Ammon's horn (tissue), 1 donor: Measurements from ENCODE around the gene NALCN.
A peak's percentile ranks its signal among the peaks of the same experiment; 100 is the strongest.
"Not testable (repeated sequence)": the region's sequence is repeated elsewhere in the genome, so short reads cannot be mapped to it uniquely, and the experiment has no call there.

Source experiments
- DNase-seq: peaks from one replicate; pipeline ENCODE4 v3.0.0-alpha.2; 2016; ENCODE audit warnings: low spot score

The NALCN gene

DNA sequence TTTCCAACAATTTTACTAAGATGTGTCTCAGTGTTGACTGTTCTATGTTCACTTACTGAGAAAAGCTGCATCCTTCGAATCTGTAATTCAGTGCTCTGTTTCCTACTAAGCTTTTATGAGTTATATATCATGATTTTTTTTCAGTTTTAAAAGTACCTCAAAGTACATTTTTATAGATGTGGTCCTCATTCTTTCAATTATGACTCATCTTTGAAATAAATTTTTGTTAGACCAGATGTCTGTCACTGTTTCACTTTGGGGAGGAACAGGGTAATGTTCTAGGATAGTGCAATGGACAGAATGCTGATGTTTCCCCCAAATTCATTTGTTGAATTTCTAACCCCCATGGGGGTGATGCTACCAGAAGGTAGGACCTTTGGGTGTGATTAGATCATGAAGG is 74.8 kb downstream of the NALCN start:
- DNase-seq, result no peak

DNA sequence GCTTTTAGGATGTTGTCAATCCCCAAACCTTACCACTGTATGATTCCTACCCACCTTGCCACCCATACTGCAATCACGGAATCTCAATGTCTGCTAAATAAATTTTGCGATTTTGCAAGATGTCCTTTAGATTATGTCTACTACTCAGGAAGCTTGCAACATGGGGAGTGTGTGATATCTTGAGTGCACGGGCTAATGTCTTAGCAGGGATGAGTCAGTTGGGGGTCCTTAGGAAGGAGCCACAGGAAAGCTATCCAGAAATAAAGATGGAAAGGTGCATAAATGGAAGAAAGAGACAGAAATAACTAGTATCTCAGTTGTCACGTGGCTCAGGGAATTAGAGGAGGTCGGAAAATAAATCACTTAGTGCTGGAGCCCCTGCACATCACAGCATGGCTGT is 77.1 kb downstream of the NALCN start:
- DNase-seq, result no peak

GRCh38 chr13:101332583-101332982 is 83.7 kb downstream of the NALCN start:
- DNase-seq, result no peak

- DNase-seq, result no peak
Measured at GRCh38 chr13:101331731-101332130, 84.6 kb downstream of the NALCN start.

- no peak for DNase-seq
Measured at GRCh38 chr13:101327871-101328270, 88.4 kb downstream of the NALCN start.

- no peak for DNase-seq
Measured at GRCh38 chr13:101326710-101327109, 89.6 kb downstream of the NALCN start.

DNA sequence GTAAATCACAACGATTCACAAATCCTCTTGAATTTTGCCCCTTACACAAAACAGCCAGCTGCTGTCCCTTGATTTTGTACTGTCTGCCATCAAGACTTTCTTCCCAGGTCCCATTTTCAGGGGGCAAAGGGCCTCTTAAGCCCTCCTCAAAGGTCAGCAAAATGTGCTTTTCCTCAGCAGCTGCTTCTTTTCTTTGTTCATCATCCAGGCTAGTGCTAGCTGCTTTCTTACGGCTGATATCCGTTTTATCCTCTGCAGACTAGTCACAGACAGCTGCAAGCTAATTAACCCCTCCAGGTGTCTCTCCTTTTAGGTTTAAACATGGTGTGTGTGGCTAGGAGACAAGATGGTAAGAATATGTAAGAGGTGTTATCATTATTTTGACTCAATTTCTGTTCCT is 90.9 kb downstream of the NALCN start:
- no peak for DNase-seq

DNA sequence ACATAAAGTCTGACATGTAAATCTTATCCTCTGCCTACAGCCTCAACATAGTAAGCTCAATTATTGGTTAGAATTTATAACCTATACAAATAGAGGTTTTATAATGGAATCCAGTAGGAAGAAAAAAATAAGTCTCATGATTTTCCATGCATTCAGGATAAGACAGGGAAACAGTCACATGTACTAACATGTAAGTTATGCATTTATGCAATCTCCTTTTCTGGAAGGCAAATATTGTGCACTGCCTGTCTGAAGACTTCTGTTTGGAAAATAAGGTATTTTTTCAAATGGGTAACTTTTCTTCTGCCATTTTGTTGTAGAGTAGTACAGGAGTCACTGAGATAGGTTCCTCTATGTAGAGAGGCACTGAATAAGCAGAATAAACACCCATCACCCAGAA is 92.7 kb downstream of the NALCN start:
- no peak for DNase-seq

DNA sequence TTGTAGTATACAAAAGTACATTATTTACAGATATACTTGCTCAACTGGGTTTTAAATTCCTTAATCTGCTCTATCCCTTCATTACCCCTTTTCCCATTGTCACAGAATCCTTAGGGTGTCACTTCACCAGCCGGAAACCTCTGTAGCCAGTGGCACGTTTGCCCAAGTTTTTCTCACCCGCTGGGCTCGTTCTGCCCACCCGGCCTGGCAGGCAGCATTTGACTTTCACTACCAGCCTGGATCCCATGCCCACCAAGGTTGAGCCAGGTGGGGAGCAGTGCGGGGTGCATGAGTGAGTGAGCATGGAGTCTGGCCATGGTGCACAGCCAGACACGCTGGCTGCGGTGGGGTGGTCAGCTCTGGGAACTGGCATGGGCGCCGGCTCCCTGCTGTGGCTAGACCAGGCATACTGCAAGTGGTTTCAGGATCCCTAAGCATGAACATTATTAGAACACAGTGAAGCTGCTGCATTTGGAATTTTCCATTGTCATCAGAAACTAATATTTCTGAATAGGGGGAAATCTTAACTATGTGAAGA is 98.3 kb downstream of the NALCN start:
- no peak for DNase-seq

DNA sequence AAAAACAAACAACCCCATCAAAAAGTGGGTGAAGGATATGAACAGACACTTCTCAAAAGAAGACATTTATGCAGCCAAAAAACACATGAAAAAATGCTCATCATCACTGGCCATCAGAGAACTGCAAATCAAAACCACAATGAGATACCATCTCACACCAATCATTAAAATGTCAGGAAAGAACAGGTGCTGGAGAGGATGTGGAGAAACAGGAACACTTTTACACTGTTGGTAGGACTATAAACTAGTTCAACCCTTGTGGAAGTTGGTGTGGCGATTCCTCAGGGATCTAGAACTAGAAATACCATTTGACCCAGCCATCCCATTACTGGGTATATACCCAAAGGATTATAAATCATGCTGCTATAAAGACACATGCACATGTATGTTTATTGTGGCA is 102.8 kb downstream of the NALCN start:
- not testable (repeated sequence) for DNase-seq

DNA sequence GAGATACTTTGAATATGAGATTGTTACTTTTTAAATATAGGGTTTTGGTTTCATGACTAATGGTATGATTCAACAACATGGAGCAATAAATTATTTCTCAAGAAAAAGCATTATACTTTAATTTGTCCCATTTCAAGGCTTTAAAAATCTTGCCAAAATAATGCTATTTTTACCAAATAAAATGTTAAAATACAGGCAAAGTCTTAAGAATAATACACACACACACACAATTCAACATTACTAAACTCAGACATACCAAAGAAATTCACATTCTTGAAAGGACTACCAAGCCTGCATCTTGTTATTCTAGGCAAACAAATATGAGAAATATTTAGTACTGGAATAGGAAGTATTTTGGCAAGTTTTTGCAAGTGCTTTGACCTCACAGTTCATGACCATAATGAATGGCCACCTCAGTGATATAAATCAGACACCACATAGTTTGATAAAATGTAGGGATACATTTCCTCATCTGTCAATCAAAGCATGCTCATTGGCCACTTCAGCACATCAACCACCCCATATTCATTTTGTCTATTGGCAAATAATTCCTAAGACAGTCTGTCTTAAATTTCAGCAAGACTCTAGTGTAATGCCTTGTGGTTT is 107.2 kb downstream of the NALCN start:
- no peak for DNase-seq

DNA sequence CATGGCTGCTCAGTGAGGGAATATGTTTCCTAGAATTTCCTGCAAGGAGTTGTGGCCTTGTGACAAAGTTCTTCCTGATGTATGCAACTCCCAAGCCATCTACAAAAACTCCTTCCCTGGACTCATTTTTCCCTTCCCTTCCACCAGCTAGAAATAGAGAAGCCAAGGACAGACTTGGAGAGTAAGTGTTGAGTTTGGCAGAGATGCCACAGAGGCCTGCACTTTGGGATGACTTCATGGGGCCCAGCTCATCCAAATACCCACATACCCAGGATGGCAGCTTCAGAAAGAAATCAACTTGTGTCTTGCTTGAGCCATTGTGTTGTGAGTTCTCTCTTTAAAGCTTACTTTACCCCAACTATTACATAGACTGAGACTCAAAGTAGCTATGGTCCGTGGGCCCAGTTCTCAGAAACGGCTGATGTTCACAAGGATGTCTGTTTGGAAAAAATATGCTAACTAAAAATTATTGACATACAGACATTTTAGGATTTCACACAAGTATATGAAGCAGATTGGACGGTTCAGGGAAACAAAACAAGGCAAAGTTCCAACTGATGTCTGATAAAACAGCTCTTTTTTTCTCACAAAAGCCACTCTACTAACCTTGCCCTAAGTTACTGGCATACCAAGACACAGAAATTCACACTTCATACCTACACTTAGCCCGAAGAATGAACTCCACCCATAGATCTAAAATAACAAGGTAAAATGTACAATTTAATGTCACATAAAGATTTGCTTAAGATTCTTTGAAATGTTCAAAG is 107.9 kb downstream of the NALCN start:
- DNase-seq, result no peak

GRCh38 chr13:101307181-101307701 is 109.1 kb downstream of the NALCN start:
- no peak for DNase-seq

DNA sequence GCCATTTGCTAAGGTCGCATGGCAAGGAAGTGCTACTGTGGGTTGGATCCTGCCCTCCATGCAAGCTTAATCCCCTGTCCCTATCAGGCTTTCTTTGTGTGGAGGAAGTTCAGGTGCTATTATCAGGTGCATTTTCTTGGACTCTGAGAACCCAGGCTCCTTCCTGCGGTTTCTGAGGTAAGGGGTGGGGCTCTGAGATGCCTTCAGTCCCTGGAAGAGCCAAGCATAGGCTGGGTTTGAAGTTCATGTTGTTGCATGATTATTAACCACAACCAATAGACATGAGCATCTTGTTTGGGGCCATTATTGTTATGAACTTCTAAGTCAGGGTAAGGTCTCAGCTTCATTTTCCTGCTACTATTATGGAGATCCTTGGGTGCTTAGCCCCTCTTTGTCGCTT is 109.5 kb downstream of the NALCN start:
- DNase-seq, result no peak

DNA sequence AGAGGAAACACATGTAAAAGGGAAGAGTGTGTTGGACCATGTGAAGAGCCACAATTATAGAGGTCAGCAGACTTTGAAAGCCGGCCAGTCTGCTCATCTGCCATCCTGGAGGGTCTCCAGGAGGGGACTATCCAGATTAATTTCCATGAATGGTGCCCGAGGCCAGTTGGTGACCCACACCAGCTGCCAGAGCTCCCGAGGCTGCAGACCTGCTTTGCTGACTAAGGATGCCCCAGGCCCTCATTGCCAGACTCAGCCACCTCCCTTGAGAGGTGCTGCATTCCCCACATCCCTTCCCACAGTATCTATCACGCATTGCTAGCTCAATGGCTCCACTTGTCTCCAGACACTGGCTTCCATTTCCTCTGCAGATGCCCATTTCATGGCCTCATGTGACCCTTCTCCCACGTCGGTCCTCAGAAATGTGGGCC is 110.3 kb downstream of the NALCN start:
- no peak for DNase-seq

DNA sequence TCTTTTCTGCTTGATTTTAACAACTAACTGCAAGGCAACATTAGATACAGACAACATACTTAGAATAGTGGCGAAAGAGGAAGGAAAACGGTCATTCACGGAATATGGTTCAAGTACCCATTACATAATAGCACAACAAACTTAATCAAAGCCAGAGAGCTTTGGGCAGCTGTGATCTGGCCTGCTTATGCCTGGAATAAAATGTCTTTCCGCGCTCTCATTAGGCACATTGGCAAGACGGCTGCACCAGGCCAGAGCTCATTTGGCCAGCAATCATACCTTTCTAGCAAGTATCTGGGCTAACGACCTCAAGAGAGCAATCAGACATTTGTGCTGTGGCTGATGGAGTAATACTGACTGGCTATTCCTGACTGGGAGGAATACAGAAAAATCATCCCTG is 112.8 kb downstream of the NALCN start:
- peak; percentile 54 for DNase-seq

- DNase-seq, result no peak
Measured at GRCh38 chr13:101301053-101301452, 115.3 kb downstream of the NALCN start.

DNA sequence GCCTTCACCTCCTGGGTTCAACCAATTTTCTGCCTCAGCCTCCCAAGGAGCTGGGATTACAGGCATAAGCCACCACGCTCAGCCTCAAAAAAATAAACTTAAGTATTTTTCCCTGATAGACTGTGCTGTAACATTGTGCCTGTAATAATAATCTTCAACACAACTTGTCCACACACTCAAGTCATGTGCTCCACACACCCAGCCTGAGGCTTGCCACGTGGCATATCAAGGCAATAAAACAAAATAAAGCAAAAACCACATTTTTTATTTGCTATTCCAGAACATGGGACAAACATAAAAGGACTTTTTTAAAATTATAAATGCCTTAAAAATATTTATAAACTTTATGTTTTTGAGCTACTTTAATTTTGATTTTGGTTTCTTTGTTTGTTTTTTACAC is 115.8 kb downstream of the NALCN start:
- DNase-seq, result no peak

- no peak for DNase-seq
Measured at GRCh38 chr13:101298517-101298916, 117.8 kb downstream of the NALCN start.

DNA sequence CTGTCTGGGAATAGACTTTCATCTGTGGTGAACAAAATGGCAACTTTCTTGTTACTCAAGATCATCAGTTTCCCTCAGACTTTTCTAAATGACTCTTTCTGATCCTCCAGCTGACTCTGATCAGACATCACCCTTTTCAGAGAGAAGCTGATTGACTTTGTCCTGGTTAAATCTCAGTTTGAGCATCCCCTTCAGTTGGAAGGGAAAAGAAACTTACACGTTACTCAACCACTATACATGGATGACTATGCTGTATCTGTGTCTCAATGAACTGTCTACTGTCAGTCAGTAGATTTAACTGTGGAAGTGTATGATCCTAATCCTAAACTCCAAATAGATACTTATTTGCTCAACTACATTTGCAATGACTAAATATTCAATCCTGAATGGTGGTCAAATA is 118.5 kb downstream of the NALCN start:
- DNase-seq, result no peak

DNA sequence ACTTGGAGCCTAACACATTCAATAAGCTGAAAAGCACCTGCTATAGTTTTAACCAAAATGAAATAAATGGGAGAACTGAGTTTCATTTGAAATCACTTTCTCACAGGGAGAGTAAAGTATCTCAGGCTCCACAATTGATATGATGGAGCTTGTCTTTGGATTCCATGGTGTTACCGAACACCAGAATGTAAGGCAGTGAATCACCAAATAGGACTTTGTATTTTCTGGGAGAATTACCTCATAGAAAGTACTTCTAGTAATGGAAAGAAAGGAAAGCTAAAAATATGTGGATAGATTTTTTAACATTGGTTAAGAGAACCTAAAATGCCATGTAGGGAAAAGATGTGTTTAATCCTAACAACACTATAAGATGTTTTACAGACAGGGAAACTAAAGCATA is 123.6 kb downstream of the NALCN start:
- DNase-seq, result no peak

- DNase-seq, result no peak
Measured at GRCh38 chr13:101291646-101292515, 124.4 kb downstream of the NALCN start.
